PFSK-1 (cell line): ENCODE data around the gene LRRN4CL.

ENCODE experiments used
- POLR2AphosphoS5 ChIP-seq: IDR thresholded peaks from 2 replicates; pipeline ENCODE4 v1.6.1; 2012; ENCODE audit warnings: low read depth, mild to moderate bottlenecking, control low read depth, low read length, moderate library complexity
- REST ChIP-seq, 2 experiments: IDR thresholded peaks; 2 replicates each; pipeline versions ENCODE4 v1.6.1 to v1.8.0; 2011 to 2012; ENCODE audit warnings: low read depth in 2 of 2, low read length in 2 of 2, control low read depth in 1 of 2, inconsistent platforms in 1 of 2, mild to moderate bottlenecking in 1 of 2, moderate library complexity in 1 of 2; ENCODE audit not compliant: insufficient read depth in 1 of 2

GRCh38 chr11:62687508-62688396 lies 1.6 kb downstream of the LRRN4CL start:
- TF ChIP-seq REST (IDR thresholded peaks at IDR 0.05; ENCODE audit: insufficient read depth in 1 of 2, low read depth in 2 of 2, low read length in 2 of 2): no peak
- no peak for TF ChIP-seq POLR2AphosphoS5
